Mammary epithelial cell (primary cell): ENCODE data around the gene GARIN5A.

Experiments used
- EZH2 ChIP-seq: IDR thresholded peaks from 2 replicates; pipeline ENCODE4 v1.6.1; 2012; ENCODE audit warnings: low read length, inconsistent platforms, borderline replicate concordance
- TF ChIP-seq, protein P1 (sequence below), 2 donors: IDR thresholded peaks in 1 of 2; conservative IDR thresholded peaks in 1 of 2; 2 replicates each; pipeline ENCODE4 v1.5.1; 2011 to 2012; ENCODE audit warnings: inconsistent platforms in 2 of 2, low read length in 2 of 2, mild to moderate bottlenecking in 2 of 2, control low read depth in 1 of 2, low read depth in 1 of 2; ENCODE audit not compliant: insufficient read depth in 1 of 2; ENCODE audit errors: extremely low read depth in 1 of 2

DNA sequence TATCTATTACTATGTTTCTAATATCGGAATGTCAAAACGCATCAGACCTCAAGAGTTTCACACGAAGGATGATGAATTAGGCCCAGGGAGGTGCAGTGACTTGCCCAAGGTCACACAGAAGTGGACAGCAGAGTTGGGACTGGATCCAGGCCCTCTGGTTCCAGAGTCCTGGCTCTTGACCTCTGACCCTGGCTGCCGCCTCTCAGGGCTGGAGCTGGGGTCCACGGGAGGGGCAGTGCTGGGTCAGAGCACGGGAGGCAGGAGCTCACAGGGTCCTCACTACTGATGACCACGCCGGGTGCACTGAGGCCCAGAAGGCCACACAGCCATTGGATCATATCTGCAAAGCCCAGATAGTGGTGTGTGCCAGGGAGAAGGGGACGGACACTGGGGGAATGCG is 46.2 kb upstream of the GARIN5A start:
- TF ChIP-seq, protein P1, sequence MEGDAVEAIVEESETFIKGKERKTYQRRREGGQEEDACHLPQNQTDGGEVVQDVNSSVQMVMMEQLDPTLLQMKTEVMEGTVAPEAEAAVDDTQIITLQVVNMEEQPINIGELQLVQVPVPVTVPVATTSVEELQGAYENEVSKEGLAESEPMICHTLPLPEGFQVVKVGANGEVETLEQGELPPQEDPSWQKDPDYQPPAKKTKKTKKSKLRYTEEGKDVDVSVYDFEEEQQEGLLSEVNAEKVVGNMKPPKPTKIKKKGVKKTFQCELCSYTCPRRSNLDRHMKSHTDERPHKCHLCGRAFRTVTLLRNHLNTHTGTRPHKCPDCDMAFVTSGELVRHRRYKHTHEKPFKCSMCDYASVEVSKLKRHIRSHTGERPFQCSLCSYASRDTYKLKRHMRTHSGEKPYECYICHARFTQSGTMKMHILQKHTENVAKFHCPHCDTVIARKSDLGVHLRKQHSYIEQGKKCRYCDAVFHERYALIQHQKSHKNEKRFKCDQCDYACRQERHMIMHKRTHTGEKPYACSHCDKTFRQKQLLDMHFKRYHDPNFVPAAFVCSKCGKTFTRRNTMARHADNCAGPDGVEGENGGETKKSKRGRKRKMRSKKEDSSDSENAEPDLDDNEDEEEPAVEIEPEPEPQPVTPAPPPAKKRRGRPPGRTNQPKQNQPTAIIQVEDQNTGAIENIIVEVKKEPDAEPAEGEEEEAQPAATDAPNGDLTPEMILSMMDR (conservative IDR thresholded peaks at IDR 0.05 in 1 of 2, IDR thresholded peaks at IDR 0.05 in 1 of 2; ENCODE audit: extremely low read depth in 1 of 2, insufficient read depth in 1 of 2, low read depth in 1 of 2, low read length in 2 of 2), result no peak
- TF ChIP-seq EZH2, result no peak
